IMR-90 (cell line): ENCODE measurements around the gene FCRL1. TPM values are rescaled to one million over a fixed set of nuclear protein-coding genes. Genes with fewer than 3 reads are reported as not detected.

Experiments
- ATAC-seq: fragments of 200-7000 bp; cut with Tn5 transposase; 2 replicates; pipeline ENCODE4 v1.9.1; 2020; ENCODE audit warnings: low read depth, mild to moderate bottlenecking, moderate library complexity
- BruUV-seq: library from RNA; stranded (reverse); fragments of 400-500 nt; replicated peaks from 2 replicates; lab custom pipeline; 2021; lab: Mats Ljungman, UMichigan
- CTCF ChIA-PET: fragments of 300-600 bp; formaldehyde crosslinking; extraction: SDS; loops from one replicate; lab custom pipeline; 2021; ENCODE audit warnings: antibody characterized with exemption; lab: Yijun Ruan, JAX
- POLR2A ChIA-PET: fragments of 300-600 bp; sonication (Branson Sonifier 250); formaldehyde crosslinking; loops from one replicate; lab custom pipeline; 2022; ENCODE audit warnings: antibody characterized with exemption; ENCODE audit not compliant: unreplicated experiment; lab: Charles Lee
- DNase-seq: peaks from one replicate; pipeline ENCODE4 v3.0.0; 2013
- H2AFZ ChIP-seq: replicated peaks from 2 replicates; pipeline ENCODE3; 2013; ENCODE audit warnings: low read length, mild to moderate bottlenecking; ENCODE audit not compliant: poor library complexity
- H2AK5ac ChIP-seq: 2 replicates; pipeline ENCODE4 v1.6.1; 2013; ENCODE audit warnings: low read depth, low read length, inconsistent platforms
- H2AK9ac ChIP-seq: replicated peaks from 2 replicates; pipeline ENCODE3; 2013; ENCODE audit warnings: mild to moderate bottlenecking, low read depth, low read length, moderate library complexity; ENCODE audit not compliant: poor library complexity
- H2BK120ac ChIP-seq: 2 replicates; pipeline ENCODE4 v1.6.1; 2013; ENCODE audit warnings: low read depth, low read length, inconsistent platforms
- H2BK15ac ChIP-seq: 3 replicates; pipeline ENCODE4 v1.6.1; 2013; ENCODE audit warnings: low read depth, low read length, inconsistent platforms
- H2BK20ac ChIP-seq: 2 replicates; pipeline ENCODE4 v1.6.1; 2013; ENCODE audit warnings: low read depth, mild to moderate bottlenecking, inconsistent platforms, low read length, moderate library complexity
- H2BK5ac ChIP-seq: 2 replicates; pipeline ENCODE4 v1.6.1; 2013; ENCODE audit warnings: mild to moderate bottlenecking, low read depth, low read length, inconsistent platforms; ENCODE audit not compliant: poor library complexity, severe bottlenecking
- H3K14ac ChIP-seq: replicated peaks from 2 replicates; pipeline ENCODE4 v1.6.1; 2013; ENCODE audit warnings: low read depth, low read length, inconsistent platforms
- H3K18ac ChIP-seq: 2 replicates; pipeline ENCODE4 v1.6.1; 2013; ENCODE audit warnings: low read depth, low read length, control low read depth
- H3K23ac ChIP-seq: 2 replicates; pipeline ENCODE4 v1.6.1; 2013; ENCODE audit warnings: low read depth, low read length, inconsistent platforms
- H3K27ac ChIP-seq: 2 replicates; pipeline ENCODE4 v1.5.1; 2013; ENCODE audit warnings: mild to moderate bottlenecking, control low read depth, low read length; ENCODE audit not compliant: insufficient read depth
- H3K27me3 ChIP-seq: 2 replicates; pipeline ENCODE4 v1.6.1; 2013; ENCODE audit warnings: low read length; ENCODE audit not compliant: control insufficient read depth, insufficient read depth
- H3K36me3 ChIP-seq: 2 replicates; pipeline ENCODE4 v1.6.1; 2013; ENCODE audit warnings: low read length, mixed read lengths; ENCODE audit not compliant: control insufficient read depth, insufficient read depth
- H3K4ac ChIP-seq: 2 replicates; pipeline ENCODE4 v1.6.1; 2013; ENCODE audit warnings: low read depth, low read length, inconsistent platforms
- H3K4me1 ChIP-seq: 2 replicates; pipeline ENCODE4 v1.6.1; 2013; ENCODE audit warnings: low read length, mixed read lengths; ENCODE audit not compliant: control insufficient read depth, insufficient read depth
- H3K4me2 ChIP-seq: 2 replicates; pipeline ENCODE4 v1.6.1; 2013; ENCODE audit warnings: low read depth, mild to moderate bottlenecking, control low read depth, low read length, moderate library complexity
- H3K4me3 ChIP-seq: 2 replicates; pipeline ENCODE4 v1.5.1; 2013; ENCODE audit warnings: low read depth, mild to moderate bottlenecking, control low read depth, low read length, moderate library complexity; ENCODE audit not compliant: insufficient read depth
- H3K56ac ChIP-seq: 2 replicates; pipeline ENCODE4 v1.6.1; 2013; ENCODE audit warnings: low read length, inconsistent platforms; ENCODE audit not compliant: insufficient read depth; ENCODE audit errors: extremely low read depth
- H3K79me1 ChIP-seq, 2 experiments: 2 replicates each; pipeline ENCODE4 v1.6.1; 2013; ENCODE audit warnings: low read length in 2 of 2, inconsistent platforms in 1 of 2, low read depth in 1 of 2
- H3K9ac ChIP-seq: 2 replicates; pipeline ENCODE4 v1.6.1; 2013; ENCODE audit warnings: low read depth, low read length, control low read depth
- H3K9me1 ChIP-seq: 2 replicates; pipeline ENCODE4 v1.6.1; 2013; ENCODE audit warnings: low read length, inconsistent platforms; ENCODE audit not compliant: insufficient read depth
- H3K9me3 ChIP-seq: 2 replicates; pipeline ENCODE4 v1.6.1; 2013; ENCODE audit warnings: low read length; ENCODE audit not compliant: control insufficient read depth, insufficient read depth
- H4K20me1 ChIP-seq: 2 replicates; pipeline ENCODE4 v1.6.1; 2013; ENCODE audit warnings: low read length, inconsistent platforms; ENCODE audit not compliant: insufficient read depth
- H4K5ac ChIP-seq: 2 replicates; pipeline ENCODE4 v1.6.1; 2013; ENCODE audit warnings: mild to moderate bottlenecking, low read depth, low read length, control low read depth
- H4K8ac ChIP-seq, 2 experiments: 2 replicates each; pipeline ENCODE4 v1.6.1; 2013; ENCODE audit warnings: low read depth in 2 of 2, low read length in 2 of 2, control low read depth in 1 of 2, inconsistent platforms in 1 of 2
- H4K91ac ChIP-seq: 2 replicates; pipeline ENCODE4 v1.6.1; 2013; ENCODE audit warnings: low read depth, low read length, inconsistent platforms; ENCODE audit not compliant: insufficient read depth
- CHD1 ChIP-seq: IDR thresholded peaks from 2 replicates; pipeline ENCODE4 v1.6.1; 2012; ENCODE audit warnings: low read depth, low read length, improper control_type of control experiment
- FOS ChIP-seq: fragments of 150-350 bp; IDR thresholded peaks from 2 replicates; pipeline ENCODE4 v1.6.1; 2016; ENCODE audit warnings: low read depth, low read length
- MAFK ChIP-seq: IDR thresholded peaks from 2 replicates; pipeline ENCODE4 v1.6.1; 2012; ENCODE audit warnings: low read depth, low read length, improper control_type of control experiment
- MAZ ChIP-seq: IDR thresholded peaks from 2 replicates; pipeline ENCODE4 v1.6.1; 2012; ENCODE audit warnings: low read depth, mild to moderate bottlenecking, low read length, improper control_type of control experiment, moderate library complexity, borderline replicate concordance
- MXI1 ChIP-seq: IDR thresholded peaks from 2 replicates; pipeline ENCODE4 v1.6.1; 2012; ENCODE audit warnings: low read depth, mild to moderate bottlenecking, low read length, moderate library complexity, borderline replicate concordance
- POLR2A ChIP-seq: IDR thresholded peaks from 2 replicates; pipeline ENCODE4 v1.6.1; 2012; ENCODE audit warnings: mild to moderate bottlenecking, low read depth, low read length
- RAD21 ChIP-seq: IDR thresholded peaks from 2 replicates; pipeline ENCODE4 v1.6.1; 2012; ENCODE audit warnings: low read length, improper control_type of control experiment
- RCOR1 ChIP-seq: IDR thresholded peaks from 2 replicates; pipeline ENCODE4 v1.6.1; 2012; ENCODE audit warnings: mild to moderate bottlenecking, low read length, improper control_type of control experiment; ENCODE audit not compliant: insufficient replicate concordance
- RFX5 ChIP-seq: IDR thresholded peaks from 2 replicates; pipeline ENCODE4 v1.8.0; 2012; ENCODE audit warnings: low read depth, mild to moderate bottlenecking, low read length, moderate library complexity
- SMC3 ChIP-seq: fragments of 150-350 bp; IDR thresholded peaks from 2 replicates; pipeline ENCODE4 v1.6.1; 2016; ENCODE audit warnings: low read depth, mild to moderate bottlenecking, antibody characterized with exemption, low read length, moderate library complexity
- USF2 ChIP-seq: fragments of 150-350 bp; IDR thresholded peaks from 2 replicates; pipeline ENCODE4 v1.6.1; 2017; ENCODE audit warnings: mild to moderate bottlenecking, antibody characterized with exemption, low read length, low read depth
- WGBS, 2 experiments: methylation state at CpG; one replicate each; pipeline versions ENCODE4 v1.1.5 to v1.1.7; 2013; ENCODE audit warnings: missing lambda C conversion rate in 2 of 2; ENCODE audit not compliant: insufficient read length in 1 of 2; ENCODE audit errors: extremely low coverage in 2 of 2; 5-methylcytosine and 5-hydroxymethylcytosine counted together
- dilution Hi-C: fragments of 300-500 bp; cut with HindIII; formaldehyde crosslinking; loops from one replicate; pipeline ENCODE4 v1.14.3; 2018; ENCODE audit warnings: low sequenced_read_pairs; ENCODE audit not compliant: unreplicated experiment
- in situ Hi-C: fragments of 300-500 bp; cut with MboI; formaldehyde crosslinking; loops from 3 replicates; pipeline ENCODE4 v1.14.3; 2019; ENCODE audit warnings: low sequenced_read_pairs, inconsistent platforms, mixed read lengths
- intact Hi-C: fragments of 100-400 bp; cut with micrococcal nuclease; formaldehyde crosslinking; loops from 2 replicates; pipeline ENCODE4 v1.10.0; 2022
- polyA plus RNA-seq, 3 experiments: library from polyadenylated mRNA; depleted of rRNA; stranded (reverse); fragments of >200 nt; gene quantifications; 2 replicates each; pipeline ENCODE4 v1.2.3, GENCODE V29; 2012; ENCODE audit warnings: low replicate concordance in 1 of 3
- total RNA-seq: library from RNA; depleted of rRNA; stranded (reverse); fragments of >200 nt; gene quantifications from 2 replicates; pipeline ENCODE4 v1.2.3, GENCODE V29; 2012
- TF ChIP-seq, protein P1 (sequence below): fragments of 150-350 bp; IDR thresholded peaks from 2 replicates; pipeline ENCODE4 v1.6.1; 2016; ENCODE audit warnings: low read depth, mild to moderate bottlenecking, low read length, moderate library complexity, borderline replicate concordance

FCRL1 gene
- total and polyA plus RNA-seq, 2 of the 4 experiments (the other 2 are of a cell fraction): not detected

GRCh38 chr1:157758018-157758417, 61.9 kb downstream of the FCRL1 start:
- no peak for DNase-seq
- no peaks in the 10 kb centered on the region for H3K36me3 ChIP-seq
- no peaks in the 10 kb centered on the region for H3K4me1 ChIP-seq
- intact Hi-C loops (no loop called here), in situ Hi-C loops (no loop called here), dilution Hi-C loops (no loop called here)
- no peaks in the 10 kb centered on the region for H4K20me1 ChIP-seq
- H3K4me2 ChIP-seq: no peak overlapping the region
- no peaks in the 10 kb centered on the region for H3K27me3 ChIP-seq
- no peak overlapping the region for H3K9ac ChIP-seq
- no peak overlapping the region for H4K91ac ChIP-seq
- H3K79me1 ChIP-seq: no peaks in the 10 kb centered on the region
- H3K14ac ChIP-seq: no peak overlapping the region
- no peak overlapping the region for H2BK5ac ChIP-seq
- H3K27ac ChIP-seq: no peak overlapping the region
- no peak overlapping the region for H3K23ac ChIP-seq
- H2BK120ac ChIP-seq: no peak overlapping the region
- no peak for ATAC-seq
- no TSS peak for BruUV-seq
- H4K8ac ChIP-seq: no peak overlapping the region
- no peak overlapping the region for H3K4ac ChIP-seq
- no peak overlapping the region for H3K4me3 ChIP-seq
- no peak overlapping the region for H2AK5ac ChIP-seq
- POLR2A ChIA-PET: no interaction called here
- H3K56ac ChIP-seq: no peak overlapping the region
- H4K5ac ChIP-seq: no peak overlapping the region
- H3K18ac ChIP-seq: no peak overlapping the region
- TF ChIP-seq RCOR1 (no peak), MAFK (no peak), MXI1 (no peak), FOS (no peak), CHD1 (no peak), USF2 (no peak), POLR2A (no peak), RAD21 (no peak), SMC3 (no peak), RFX5 (no peak), MAZ (no peak)
- TF ChIP-seq, protein P1, sequence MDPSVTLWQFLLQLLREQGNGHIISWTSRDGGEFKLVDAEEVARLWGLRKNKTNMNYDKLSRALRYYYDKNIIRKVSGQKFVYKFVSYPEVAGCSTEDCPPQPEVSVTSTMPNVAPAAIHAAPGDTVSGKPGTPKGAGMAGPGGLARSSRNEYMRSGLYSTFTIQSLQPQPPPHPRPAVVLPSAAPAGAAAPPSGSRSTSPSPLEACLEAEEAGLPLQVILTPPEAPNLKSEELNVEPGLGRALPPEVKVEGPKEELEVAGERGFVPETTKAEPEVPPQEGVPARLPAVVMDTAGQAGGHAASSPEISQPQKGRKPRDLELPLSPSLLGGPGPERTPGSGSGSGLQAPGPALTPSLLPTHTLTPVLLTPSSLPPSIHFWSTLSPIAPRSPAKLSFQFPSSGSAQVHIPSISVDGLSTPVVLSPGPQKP: no peak
- H2BK15ac ChIP-seq: no peak overlapping the region
- WGBS, 2 experiments: no CpG with 5 or more reads among the region's 4 CpGs
- no peak overlapping the region for H2AFZ ChIP-seq
- no peak overlapping the region for H2BK20ac ChIP-seq
- H3K9me3 ChIP-seq: no peaks in the 10 kb centered on the region
- H3K9me1 ChIP-seq: no peaks in the 10 kb centered on the region
- H2AK9ac ChIP-seq: no peak overlapping the region
- CTCF ChIA-PET: no interaction called here
